Stomach (tissue), 9 donors: ENCODE data around the gene HSPA12B. TPM values are rescaled to one million over a fixed set of nuclear protein-coding genes. Genes with fewer than 3 reads are reported as not detected.

Source experiments
- DNase-seq, 2 donors: peaks; one replicate each; pipeline versions ENCODE4 v3.0.0 to v3.0.0-alpha.2; 2013 to 2019
- H3K27ac ChIP-seq, 5 donors: fragments of 200-600 bp in 4 of 5; sonication (generic) in 4 of 5; one replicate each; pipeline ENCODE4 v1.5.1; 2013 to 2019; ENCODE audit warnings: mild to moderate bottlenecking in 1 of 5, moderate library complexity in 1 of 5
- H3K27me3 ChIP-seq, 3 donors: fragments of 200-600 bp; sonication (generic); one replicate each; pipeline ENCODE4 v1.5.1; 2017 to 2019; ENCODE audit warnings: mixed run types in 1 of 3
- H3K36me3 ChIP-seq, 4 donors: fragments of 200-600 bp; sonication (generic); 1 replicate in 3 of 4; 2 replicates in 1 of 4; pipeline ENCODE4 v1.5.1; 2016 to 2019
- H3K4me1 ChIP-seq, 4 donors: fragments of 200-600 bp; sonication (generic); one replicate each; pipeline ENCODE4 v1.5.1; 2016 to 2019
- H3K4me3 ChIP-seq, 4 donors: fragments of 200-600 bp; sonication (generic) in 3 of 4; one replicate each; pipeline ENCODE4 v1.5.1; 2016 to 2019; ENCODE audit warnings: mild to moderate bottlenecking in 1 of 4
- H3K9me3 ChIP-seq, 4 donors: fragments of 200-600 bp; sonication (generic); one replicate each; pipeline ENCODE4 v1.5.1; 2016 to 2019
- CTCF ChIP-seq, 7 experiments: fragments of 450-650 bp in 4 of 7; fragments of 200-600 bp in 3 of 7; sonication (generic) in 3 of 7; IDR thresholded peaks; one replicate each; pipeline ENCODE4 v1.5.1; 2016 to 2019; ENCODE audit warnings: antibody characterized with exemption in 7 of 7, control low read depth in 2 of 7, mild to moderate bottlenecking in 1 of 7
- EP300 ChIP-seq: sonication (generic); formaldehyde crosslinking; IDR thresholded peaks from one replicate; pipeline ENCODE4 v1.6.1; 2017; ENCODE audit warnings: antibody characterized with exemption
- POLR2A ChIP-seq, 4 donors: fragments of 450-650 bp; IDR thresholded peaks; one replicate each; pipeline ENCODE4 v1.6.1; 2016; ENCODE audit warnings: antibody characterized with exemption in 4 of 4, control low read depth in 2 of 4, mild to moderate bottlenecking in 1 of 4, moderate library complexity in 1 of 4
- POLR2AphosphoS5 ChIP-seq, 3 donors: sonication (generic); formaldehyde crosslinking; IDR thresholded peaks; one replicate each; pipeline ENCODE4 v1.6.1; 2016; ENCODE audit warnings: antibody characterized with exemption in 3 of 3
- WGBS, 5 donors: extraction: QIAGEN DNeasy Blood & Tissue Kit in 3 of 5; methylation state at CpG; one replicate each; pipeline versions ENCODE4 v1.1.5 to v1.1.7; 2013 to 2018; 5-methylcytosine and 5-hydroxymethylcytosine counted together
- intact Hi-C: fragments of 100-400 bp; cut with DNase I; formaldehyde crosslinking; loops from one replicate; pipeline ENCODE4 v1.15.1; 2023; ENCODE audit warnings: low total_unique reads
- polyA plus RNA-seq, 3 donors: library from polyadenylated mRNA; stranded (reverse); fragments of 200-250 nt; gene quantifications; one replicate each; pipeline ENCODE4 v1.2.3, GENCODE V29; 2013
- total RNA-seq, 5 donors: library from RNA; depleted of rRNA; stranded (reverse); fragments of >200 nt; gene quantifications; one replicate each; pipeline versions ENCODE4 v1.1.0 to v1.2.3, GENCODE V29; 2014 to 2016
- donor health status: healthy with polysubstance abuse.
- donor health status: Bipolar disorder and iron deficiency.
- donor health status: healthy.

HSPA12B gene
- total and polyA plus RNA-seq, 8 donors = 0.87 to 14.3 (median 4.5) TPM

DNA sequence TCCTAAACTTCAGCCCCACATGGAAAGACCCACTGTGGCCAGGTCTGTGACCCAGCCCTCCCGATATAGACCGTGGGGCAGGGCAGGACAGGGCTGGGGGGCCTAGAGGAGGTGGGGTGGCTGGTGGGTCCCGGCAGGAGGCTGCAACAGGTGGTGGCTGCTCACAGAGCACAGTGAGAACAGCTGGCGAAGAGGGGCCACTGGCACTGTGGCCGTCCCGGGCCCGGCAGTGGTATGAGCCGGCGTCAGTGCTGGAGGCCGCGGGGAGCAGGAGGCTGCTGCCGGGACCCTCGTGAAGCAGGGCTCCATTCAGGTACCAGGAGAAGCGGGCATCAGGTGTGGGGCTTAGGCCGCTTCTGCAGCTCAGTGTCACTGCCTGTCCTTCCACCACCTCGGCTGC, 33.4 kb upstream of the HSPA12B start:
- H3K4me1 ChIP-seq = no peaks in the 10 kb centered on the region
- DNase-seq = no peak
- peaks cover 0 to 7% (median 3%) of the 10 kb centered on the region in 4 donors for H3K9me3 ChIP-seq
- intact Hi-C loops = no loop called here
- H3K36me3 ChIP-seq = no peaks in the 10 kb centered on the region
- H3K27ac ChIP-seq = no peak overlapping the region
- no peaks in the 10 kb centered on the region for H3K27me3 ChIP-seq
- 81 to 94% (median 92%) methylated on average over 14 to 16 of the region's 16 CpGs for WGBS, 5 donors
- no peak overlapping the region for H3K4me3 ChIP-seq
- no peak for TF ChIP-seq EP300
- TF ChIP-seq POLR2AphosphoS5 (IDR thresholded peaks at IDR 0.05) = no peak
- no peak for TF ChIP-seq CTCF (IDR thresholded peaks at IDR 0.05)
- no peak for TF ChIP-seq POLR2A (IDR thresholded peaks at IDR 0.05)

- Histone ChIP-seq H3K27ac (no peak overlapping the region), H3K27me3 (no peaks in the 10 kb centered on the region), H3K4me1 (no peaks in the 10 kb centered on the region), H3K9me3 (peaks cover 0 to 4% (median 2%) of the 10 kb centered on the region in 4 donors), H3K36me3 (no peaks in the 10 kb centered on the region), H3K4me3 (no peak overlapping the region)
- intact Hi-C loops = no loop called here
- 79 to 87% (median 81%) methylated on average over 13 of the region's 13 CpGs for WGBS, 5 donors
- no peak for DNase-seq
- TF ChIP-seq EP300 = no peak
- TF ChIP-seq CTCF (IDR thresholded peaks at IDR 0.05) = no peak
- no peak for TF ChIP-seq POLR2A (IDR thresholded peaks at IDR 0.05)
- no peak for TF ChIP-seq POLR2AphosphoS5 (IDR thresholded peaks at IDR 0.05)
Measured at GRCh38 chr20:3701061-3701998, 31.2 kb upstream of the HSPA12B start.

- no peaks in the 10 kb centered on the region for H3K9me3 ChIP-seq
- no peaks in the 10 kb centered on the region for H3K27me3 ChIP-seq
- no peaks in the 10 kb centered on the region for H3K36me3 ChIP-seq
- no peak overlapping the region for H3K4me3 ChIP-seq
- intact Hi-C loops = no loop called here
- DNase-seq = no peak
- H3K4me1 ChIP-seq = no peaks in the 10 kb centered on the region
- WGBS, 5 donors = 87 to 93% (median 91%) methylated on average over 4 to 11 of the region's 11 CpGs
- TF ChIP-seq POLR2AphosphoS5 (IDR thresholded peaks at IDR 0.05) (no peak), CTCF (IDR thresholded peaks at IDR 0.05) (no peak), EP300 (no peak), POLR2A (IDR thresholded peaks at IDR 0.05) (no peak)
- no peak overlapping the region for H3K27ac ChIP-seq
Measured at GRCh38 chr20:3702611-3703391, 29.7 kb upstream of the HSPA12B start.

GRCh38 chr20:3704087-3704486, 28.4 kb upstream of the HSPA12B start:
- no peaks in the 10 kb centered on the region for H3K9me3 ChIP-seq
- no peak overlapping the region for H3K4me3 ChIP-seq
- no peak for TF ChIP-seq POLR2A (IDR thresholded peaks at IDR 0.05)
- TF ChIP-seq EP300 = no peak
- no peak for TF ChIP-seq CTCF (IDR thresholded peaks at IDR 0.05)
- no peaks in the 10 kb centered on the region for H3K27me3 ChIP-seq
- intact Hi-C loops = no loop called here
- no peaks in the 10 kb centered on the region for H3K36me3 ChIP-seq
- DNase-seq = no peak
- no peak overlapping the region for H3K27ac ChIP-seq
- H3K4me1 ChIP-seq = no peaks in the 10 kb centered on the region
- 66 to 86% (median 70%) methylated on average over 5 of the region's 5 CpGs for WGBS, 5 donors
